K562 (cell line): Measurements from ENCODE around the gene SDCCAG8. TPM values are rescaled to one million over a fixed set of nuclear protein-coding genes. Genes with fewer than 3 reads are reported as not detected.

ENCODE experiments used
- ARID2 ChIP-seq: fragments of 450-650 bp; IDR thresholded peaks from 2 replicates; pipeline ENCODE4 v1.6.1; 2017; ENCODE audit warnings: antibody characterized with exemption, mild to moderate bottlenecking
- BMI1 ChIP-seq: fragments of 150-350 bp; IDR thresholded peaks from 2 replicates; pipeline ENCODE4 v1.6.1; 2014; ENCODE audit warnings: low read length
- CXXC5 ChIP-seq: fragments of 250-450 bp; sonication (Bioruptor Pico); IDR thresholded peaks from 2 replicates; pipeline ENCODE4 v1.8.0; 2022; ENCODE audit warnings: inconsistent platforms, mild to moderate bottlenecking, moderate library complexity
- FOXA1 ChIP-seq: fragments of 450-650 bp; IDR thresholded peaks from 2 replicates; pipeline ENCODE4 v1.6.1; 2016; ENCODE audit warnings: mild to moderate bottlenecking, borderline replicate concordance
- KDM2B ChIP-seq: fragments of 250-450 bp; sonication (Bioruptor Pico); IDR thresholded peaks from 2 replicates; pipeline ENCODE4 v1.8.0; 2021; ENCODE audit warnings: mild to moderate bottlenecking, moderate library complexity
- MAFG ChIP-seq: fragments of 450-650 bp; conservative IDR thresholded peaks from 2 replicates; pipeline ENCODE4 v1.6.1; 2016; ENCODE audit warnings: missing genetic modification characterization, missing compliant biosample characterization
- MAZ ChIP-seq, 2 experiments: fragments of 450-650 bp in 1 of 2; sonication (generic) in 1 of 2; formaldehyde crosslinking; IDR thresholded peaks in 1 of 2; conservative IDR thresholded peaks in 1 of 2; 2 replicates each; pipeline versions ENCODE4 v1.4.0 to v1.5.0; 2020; ENCODE audit warnings: mild to moderate bottlenecking in 1 of 2, missing genetic modification reagents in 1 of 2
- SAFB ChIP-seq: fragments of 200-400 bp; formaldehyde crosslinking; IDR thresholded peaks from 2 replicates; pipeline ENCODE4 v1.6.1; 2017; ENCODE audit warnings: low read depth, low read length, borderline replicate concordance
- SAFB2 ChIP-seq: fragments of 200-400 bp; formaldehyde crosslinking; IDR thresholded peaks from 2 replicates; pipeline ENCODE4 v1.6.1; 2018; ENCODE audit warnings: borderline replicate concordance, low read length, low read depth, moderate library complexity; ENCODE audit not compliant: severe bottlenecking
- SP2 ChIP-seq: IDR thresholded peaks from 2 replicates; pipeline ENCODE4 v1.6.1; 2011; ENCODE audit warnings: mild to moderate bottlenecking, low read depth, low read length, moderate library complexity; ENCODE audit not compliant: poor library complexity, severe bottlenecking; ENCODE audit errors: extremely low read depth
- SRSF3 ChIP-seq: fragments of 200-400 bp; formaldehyde crosslinking; IDR thresholded peaks from 2 replicates; pipeline ENCODE4 v1.6.1; 2016; ENCODE audit warnings: mild to moderate bottlenecking, low read length, moderate library complexity; ENCODE audit not compliant: insufficient read depth
- TEAD2 ChIP-seq: fragments of 450-650 bp; IDR thresholded peaks from 2 replicates; pipeline ENCODE4 v1.6.1; 2016; ENCODE audit warnings: missing genetic modification characterization, control low read depth, missing compliant biosample characterization
- polyA plus RNA-seq, 8 experiments: library from polyadenylated mRNA; depleted of rRNA in 4 of 8; stranded (reverse) in 5 of 8; unstranded in 3 of 8; fragments of >200 nt; fragmentation: Nextera tagmentation in 2 of 8; fragmentation: Illumina TruSeq in 1 of 8; extraction: Ambion mirVana in 2 of 8; extraction: Trizol in 1 of 8; gene quantifications; 2 replicates each; pipeline versions ENCODE4 v1.2.1 to v1.2.3, GENCODE V29; 2011 to 2014; ENCODE audit warnings: inconsistent platforms in 1 of 8, missing spikeins in 1 of 8
- total RNA-seq, 7 experiments: library from RNA; depleted of rRNA in 6 of 7; stranded (reverse); fragments of >200 nt in 6 of 7; fragmentation: Illumina TruSeq in 2 of 7; extraction: Trizol in 2 of 7; gene quantifications; 2 replicates each; pipeline versions ENCODE4 v1.2.1 to v1.2.3, GENCODE V29; 2011 to 2021; ENCODE audit warnings: low replicate concordance in 1 of 7
- TF ChIP-seq, protein P1 (sequence below): fragments of 450-650 bp; IDR thresholded peaks from 2 replicates; pipeline ENCODE4 v1.6.1; 2016; ENCODE audit warnings: mild to moderate bottlenecking, moderate library complexity
- TF ChIP-seq, protein P2 (sequence below): fragments of 250-450 bp; sonication (Bioruptor Pico); IDR thresholded peaks from 2 replicates; pipeline ENCODE4 v1.4.0; 2020; ENCODE audit warnings: mild to moderate bottlenecking, moderate library complexity, borderline replicate concordance

Gene SDCCAG8
- total and polyA plus RNA-seq, 9 of the 15 experiments (the other 6 are each of a cell fraction or from before 2014, with no cell fraction given) = 17.9 to 36.7 (median 25.4) TPM

DNA sequence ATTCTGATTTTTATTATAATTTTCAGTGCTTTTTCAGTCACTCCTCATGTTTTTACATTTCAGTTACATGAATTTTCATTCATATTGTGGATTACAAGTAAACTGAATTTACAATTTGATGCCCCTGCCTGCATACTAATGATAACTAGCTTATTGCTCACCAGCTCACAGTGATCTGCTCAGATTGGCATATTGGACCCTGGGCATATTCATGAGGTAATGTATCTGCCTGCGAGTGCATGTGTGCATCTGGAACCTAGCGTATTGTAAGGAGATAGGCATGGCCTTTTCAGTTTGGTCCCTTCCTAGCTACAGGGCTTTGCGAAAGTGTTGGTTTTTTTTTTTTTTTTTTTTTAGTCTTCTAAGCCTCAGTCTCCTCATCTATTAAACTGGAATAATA lies 213.7 kb downstream of the SDCCAG8 start (continued):
- TF ChIP-seq, protein P1, sequence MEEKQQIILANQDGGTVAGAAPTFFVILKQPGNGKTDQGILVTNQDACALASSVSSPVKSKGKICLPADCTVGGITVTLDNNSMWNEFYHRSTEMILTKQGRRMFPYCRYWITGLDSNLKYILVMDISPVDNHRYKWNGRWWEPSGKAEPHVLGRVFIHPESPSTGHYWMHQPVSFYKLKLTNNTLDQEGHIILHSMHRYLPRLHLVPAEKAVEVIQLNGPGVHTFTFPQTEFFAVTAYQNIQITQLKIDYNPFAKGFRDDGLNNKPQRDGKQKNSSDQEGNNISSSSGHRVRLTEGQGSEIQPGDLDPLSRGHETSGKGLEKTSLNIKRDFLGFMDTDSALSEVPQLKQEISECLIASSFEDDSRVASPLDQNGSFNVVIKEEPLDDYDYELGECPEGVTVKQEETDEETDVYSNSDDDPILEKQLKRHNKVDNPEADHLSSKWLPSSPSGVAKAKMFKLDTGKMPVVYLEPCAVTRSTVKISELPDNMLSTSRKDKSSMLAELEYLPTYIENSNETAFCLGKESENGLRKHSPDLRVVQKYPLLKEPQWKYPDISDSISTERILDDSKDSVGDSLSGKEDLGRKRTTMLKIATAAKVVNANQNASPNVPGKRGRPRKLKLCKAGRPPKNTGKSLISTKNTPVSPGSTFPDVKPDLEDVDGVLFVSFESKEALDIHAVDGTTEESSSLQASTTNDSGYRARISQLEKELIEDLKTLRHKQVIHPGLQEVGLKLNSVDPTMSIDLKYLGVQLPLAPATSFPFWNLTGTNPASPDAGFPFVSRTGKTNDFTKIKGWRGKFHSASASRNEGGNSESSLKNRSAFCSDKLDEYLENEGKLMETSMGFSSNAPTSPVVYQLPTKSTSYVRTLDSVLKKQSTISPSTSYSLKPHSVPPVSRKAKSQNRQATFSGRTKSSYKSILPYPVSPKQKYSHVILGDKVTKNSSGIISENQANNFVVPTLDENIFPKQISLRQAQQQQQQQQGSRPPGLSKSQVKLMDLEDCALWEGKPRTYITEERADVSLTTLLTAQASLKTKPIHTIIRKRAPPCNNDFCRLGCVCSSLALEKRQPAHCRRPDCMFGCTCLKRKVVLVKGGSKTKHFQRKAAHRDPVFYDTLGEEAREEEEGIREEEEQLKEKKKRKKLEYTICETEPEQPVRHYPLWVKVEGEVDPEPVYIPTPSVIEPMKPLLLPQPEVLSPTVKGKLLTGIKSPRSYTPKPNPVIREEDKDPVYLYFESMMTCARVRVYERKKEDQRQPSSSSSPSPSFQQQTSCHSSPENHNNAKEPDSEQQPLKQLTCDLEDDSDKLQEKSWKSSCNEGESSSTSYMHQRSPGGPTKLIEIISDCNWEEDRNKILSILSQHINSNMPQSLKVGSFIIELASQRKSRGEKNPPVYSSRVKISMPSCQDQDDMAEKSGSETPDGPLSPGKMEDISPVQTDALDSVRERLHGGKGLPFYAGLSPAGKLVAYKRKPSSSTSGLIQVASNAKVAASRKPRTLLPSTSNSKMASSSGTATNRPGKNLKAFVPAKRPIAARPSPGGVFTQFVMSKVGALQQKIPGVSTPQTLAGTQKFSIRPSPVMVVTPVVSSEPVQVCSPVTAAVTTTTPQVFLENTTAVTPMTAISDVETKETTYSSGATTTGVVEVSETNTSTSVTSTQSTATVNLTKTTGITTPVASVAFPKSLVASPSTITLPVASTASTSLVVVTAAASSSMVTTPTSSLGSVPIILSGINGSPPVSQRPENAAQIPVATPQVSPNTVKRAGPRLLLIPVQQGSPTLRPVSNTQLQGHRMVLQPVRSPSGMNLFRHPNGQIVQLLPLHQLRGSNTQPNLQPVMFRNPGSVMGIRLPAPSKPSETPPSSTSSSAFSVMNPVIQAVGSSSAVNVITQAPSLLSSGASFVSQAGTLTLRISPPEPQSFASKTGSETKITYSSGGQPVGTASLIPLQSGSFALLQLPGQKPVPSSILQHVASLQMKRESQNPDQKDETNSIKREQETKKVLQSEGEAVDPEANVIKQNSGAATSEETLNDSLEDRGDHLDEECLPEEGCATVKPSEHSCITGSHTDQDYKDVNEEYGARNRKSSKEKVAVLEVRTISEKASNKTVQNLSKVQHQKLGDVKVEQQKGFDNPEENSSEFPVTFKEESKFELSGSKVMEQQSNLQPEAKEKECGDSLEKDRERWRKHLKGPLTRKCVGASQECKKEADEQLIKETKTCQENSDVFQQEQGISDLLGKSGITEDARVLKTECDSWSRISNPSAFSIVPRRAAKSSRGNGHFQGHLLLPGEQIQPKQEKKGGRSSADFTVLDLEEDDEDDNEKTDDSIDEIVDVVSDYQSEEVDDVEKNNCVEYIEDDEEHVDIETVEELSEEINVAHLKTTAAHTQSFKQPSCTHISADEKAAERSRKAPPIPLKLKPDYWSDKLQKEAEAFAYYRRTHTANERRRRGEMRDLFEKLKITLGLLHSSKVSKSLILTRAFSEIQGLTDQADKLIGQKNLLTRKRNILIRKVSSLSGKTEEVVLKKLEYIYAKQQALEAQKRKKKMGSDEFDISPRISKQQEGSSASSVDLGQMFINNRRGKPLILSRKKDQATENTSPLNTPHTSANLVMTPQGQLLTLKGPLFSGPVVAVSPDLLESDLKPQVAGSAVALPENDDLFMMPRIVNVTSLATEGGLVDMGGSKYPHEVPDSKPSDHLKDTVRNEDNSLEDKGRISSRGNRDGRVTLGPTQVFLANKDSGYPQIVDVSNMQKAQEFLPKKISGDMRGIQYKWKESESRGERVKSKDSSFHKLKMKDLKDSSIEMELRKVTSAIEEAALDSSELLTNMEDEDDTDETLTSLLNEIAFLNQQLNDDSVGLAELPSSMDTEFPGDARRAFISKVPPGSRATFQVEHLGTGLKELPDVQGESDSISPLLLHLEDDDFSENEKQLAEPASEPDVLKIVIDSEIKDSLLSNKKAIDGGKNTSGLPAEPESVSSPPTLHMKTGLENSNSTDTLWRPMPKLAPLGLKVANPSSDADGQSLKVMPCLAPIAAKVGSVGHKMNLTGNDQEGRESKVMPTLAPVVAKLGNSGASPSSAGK = no peak
- TF ChIP-seq TEAD2 (tag) (no peak), SAFB (no peak), SAFB2 (no peak), CXXC5 (CRISPR knock-in tag) (no peak), BMI1 (no peak), FOXA1 (no peak), KDM2B (CRISPR knock-in tag) (no peak), MAZ (CRISPR knock-in tag; conservative IDR thresholded peaks at IDR 0.05 in 1 of 2, IDR thresholded peaks at IDR 0.05 in 1 of 2) (no peak), SP2 (no peak), SRSF3 (no peak), ARID2 (no peak), MAFG (tag) (no peak)
- TF ChIP-seq, protein P2, sequence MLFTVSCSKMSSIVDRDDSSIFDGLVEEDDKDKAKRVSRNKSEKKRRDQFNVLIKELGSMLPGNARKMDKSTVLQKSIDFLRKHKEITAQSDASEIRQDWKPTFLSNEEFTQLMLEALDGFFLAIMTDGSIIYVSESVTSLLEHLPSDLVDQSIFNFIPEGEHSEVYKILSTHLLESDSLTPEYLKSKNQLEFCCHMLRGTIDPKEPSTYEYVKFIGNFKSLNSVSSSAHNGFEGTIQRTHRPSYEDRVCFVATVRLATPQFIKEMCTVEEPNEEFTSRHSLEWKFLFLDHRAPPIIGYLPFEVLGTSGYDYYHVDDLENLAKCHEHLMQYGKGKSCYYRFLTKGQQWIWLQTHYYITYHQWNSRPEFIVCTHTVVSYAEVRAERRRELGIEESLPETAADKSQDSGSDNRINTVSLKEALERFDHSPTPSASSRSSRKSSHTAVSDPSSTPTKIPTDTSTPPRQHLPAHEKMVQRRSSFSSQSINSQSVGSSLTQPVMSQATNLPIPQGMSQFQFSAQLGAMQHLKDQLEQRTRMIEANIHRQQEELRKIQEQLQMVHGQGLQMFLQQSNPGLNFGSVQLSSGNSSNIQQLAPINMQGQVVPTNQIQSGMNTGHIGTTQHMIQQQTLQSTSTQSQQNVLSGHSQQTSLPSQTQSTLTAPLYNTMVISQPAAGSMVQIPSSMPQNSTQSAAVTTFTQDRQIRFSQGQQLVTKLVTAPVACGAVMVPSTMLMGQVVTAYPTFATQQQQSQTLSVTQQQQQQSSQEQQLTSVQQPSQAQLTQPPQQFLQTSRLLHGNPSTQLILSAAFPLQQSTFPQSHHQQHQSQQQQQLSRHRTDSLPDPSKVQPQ (CRISPR knock-in tag) = no peak
